GM13977 (cell line): ENCODE results near the gene C16orf74.

Experiments used
- DNase-seq: peaks from one replicate; pipeline ENCODE4 v3.0.0; 2012; ENCODE audit warnings: low spot score
- CTCF ChIP-seq: IDR thresholded peaks from 2 replicates; pipeline ENCODE4 v1.5.1; 2012; ENCODE audit warnings: mild to moderate bottlenecking, control low read depth; ENCODE audit not compliant: insufficient read depth; ENCODE audit errors: extremely low read depth, missing control alignments
- in situ Hi-C: fragments of 300-500 bp; cut with MboI; formaldehyde crosslinking; loops from one replicate; pipeline ENCODE4 v1.12.0; 2022; ENCODE audit warnings: low sequenced_read_pairs, low pct_unique_long_range_greater_than_20kb, mixed read lengths, inconsistent platforms; ENCODE audit not compliant: unreplicated experiment

C16orf74 gene

GRCh38 chr16:85662976-85663830 is 87.7 kb downstream of the C16orf74 start:
- in situ Hi-C loops = no loop called here
- no peak for TF ChIP-seq CTCF
- no peak for DNase-seq

- in situ Hi-C loops = no loop called here
- no peak for TF ChIP-seq CTCF
- no peak for DNase-seq
Observed at GRCh38 chr16:85662482-85662812, 88.4 kb downstream of the C16orf74 start.

- TF ChIP-seq CTCF = no peak
- no peak for DNase-seq
- in situ Hi-C loops = no loop called here
Observed at GRCh38 chr16:85661740-85662481, 89.0 kb downstream of the C16orf74 start.

- in situ Hi-C loops = no loop called here
- no peak for TF ChIP-seq CTCF
- DNase-seq = no peak
Observed at GRCh38 chr16:85660843-85661739, 89.8 kb downstream of the C16orf74 start.

GRCh38 chr16:85659805-85660511 is 90.9 kb downstream of the C16orf74 start:
- peak; percentile 86 for TF ChIP-seq CTCF
- DNase-seq = peak; percentile 93
- in situ Hi-C loops = no loop called here

- TF ChIP-seq CTCF = no peak
- DNase-seq = no peak
- in situ Hi-C loops = no loop called here
Observed at GRCh38 chr16:85659336-85659735, 91.6 kb downstream of the C16orf74 start.
